GM23338 (cell line): ENCODE data around the gene BCL2. TPM values are rescaled to one million over a fixed set of nuclear protein-coding genes. Genes with fewer than 3 reads are reported as not detected.

Source experiments
- ATAC-seq: fragments of 200-7000 bp; cut with Tn5 transposase; 3 replicates; pipeline ENCODE4 v1.9.1; 2020
- DNase-seq: peaks from one replicate; pipeline ENCODE4 v3.0.0-alpha.2; 2015; ENCODE audit warnings: low spot score
- H2AFZ ChIP-seq: fragments of 200-600 bp; sonication (generic); 2 replicates; pipeline ENCODE4 v1.8.0; 2016; ENCODE audit warnings: antibody characterized with exemption, mild to moderate bottlenecking, moderate library complexity
- H3F3A ChIP-seq: fragments of 200-600 bp; sonication (generic); replicated peaks from 2 replicates; pipeline ENCODE4 v1.8.0; 2017; ENCODE audit warnings: antibody characterized with exemption, mixed run types, low read depth
- H3K27ac ChIP-seq: fragments of 200-600 bp; sonication (generic); 2 replicates; pipeline ENCODE4 v1.6.1; 2016; ENCODE audit warnings: low read depth
- H3K27me3 ChIP-seq: fragments of 200-600 bp; sonication (generic); 2 replicates; pipeline ENCODE4 v1.8.0; 2016; ENCODE audit warnings: mild to moderate bottlenecking, mixed run types, moderate library complexity; ENCODE audit not compliant: insufficient read depth
- H3K36me3 ChIP-seq: fragments of 200-600 bp; sonication (generic); 2 replicates; pipeline ENCODE4 v1.8.0; 2016; ENCODE audit warnings: mild to moderate bottlenecking; ENCODE audit not compliant: insufficient read depth
- H3K4me1 ChIP-seq: fragments of 200-600 bp; sonication (generic); 2 replicates; pipeline ENCODE4 v1.8.0; 2016; ENCODE audit warnings: mild to moderate bottlenecking, moderate library complexity; ENCODE audit not compliant: insufficient read depth
- H3K4me2 ChIP-seq: fragments of 200-600 bp; sonication (generic); 2 replicates; pipeline ENCODE4 v1.7.1; 2017; ENCODE audit warnings: mixed run types
- H3K4me3 ChIP-seq: fragments of 200-600 bp; sonication (generic); 2 replicates; pipeline ENCODE4 v1.6.1; 2016; ENCODE audit warnings: mixed run types
- H3K79me2 ChIP-seq: fragments of 200-600 bp; sonication (generic); replicated peaks from 2 replicates; pipeline ENCODE4 v1.8.0; 2017; ENCODE audit warnings: mild to moderate bottlenecking; ENCODE audit not compliant: insufficient read depth
- H3K9me2 ChIP-seq: fragments of 200-600 bp; sonication (generic); 2 replicates; pipeline ENCODE4 v1.8.0; 2017; ENCODE audit not compliant: insufficient read depth
- H4K20me1 ChIP-seq: fragments of 200-600 bp; sonication (generic); replicated peaks from 2 replicates; pipeline ENCODE4 v1.8.0; 2017; ENCODE audit warnings: mild to moderate bottlenecking; ENCODE audit not compliant: insufficient read depth
- H3K27ac Mint-ChIP-seq: 2 replicates; pipeline ENCODE4 v1.8.0; 2020; ENCODE audit warnings: inconsistent platforms, mild to moderate bottlenecking, moderate library complexity, mixed read lengths
- H3K27me3 Mint-ChIP-seq: 3 replicates; pipeline ENCODE4 v1.8.0; 2022; ENCODE audit warnings: low read depth, mild to moderate bottlenecking, moderate library complexity, mixed read lengths, inconsistent platforms; ENCODE audit not compliant: insufficient read depth, poor library complexity
- H3K36me3 Mint-ChIP-seq: 3 replicates; pipeline ENCODE4 v1.8.0; 2021; ENCODE audit warnings: low read depth, mild to moderate bottlenecking, inconsistent platforms, moderate library complexity, mixed read lengths
- H3K4me1 Mint-ChIP-seq: 3 replicates; pipeline ENCODE4 v1.8.0; 2020; ENCODE audit warnings: mild to moderate bottlenecking, inconsistent platforms, mixed read lengths
- H3K4me3 Mint-ChIP-seq: 3 replicates; pipeline ENCODE4 v1.8.0; 2021; ENCODE audit warnings: moderate library complexity, mild to moderate bottlenecking, inconsistent platforms, mixed read lengths
- H3K9me3 Mint-ChIP-seq: 3 replicates; pipeline ENCODE4 v1.8.0; 2020; ENCODE audit warnings: moderate library complexity, mild to moderate bottlenecking, inconsistent platforms, mixed read lengths
- CREB1 ChIP-seq: fragments of 250-450 bp; sonication (Bioruptor Pico); IDR thresholded peaks from 2 replicates; pipeline ENCODE4 v1.5.0; 2020; ENCODE audit warnings: low read depth, mild to moderate bottlenecking, moderate library complexity
- CTCF ChIP-seq, 2 experiments: fragments of 200-600 bp in 1 of 2; sonication (generic) in 1 of 2; conservative IDR thresholded peaks; 2 replicates each; pipeline versions ENCODE4 v1.5.1 to v1.6.1; 2016 to 2017; ENCODE audit warnings: antibody characterized with exemption in 2 of 2, low read depth in 2 of 2, mild to moderate bottlenecking in 2 of 2, moderate library complexity in 1 of 2
- ETS1 ChIP-seq: IDR thresholded peaks from 2 replicates; pipeline ENCODE4 v1.6.1; 2016; ENCODE audit warnings: antibody characterized with exemption
- EZH2 ChIP-seq: fragments of 200-600 bp; sonication (generic); IDR thresholded peaks from one replicate; pipeline ENCODE4 v1.8.0; 2017; ENCODE audit warnings: antibody characterized with exemption, mild to moderate bottlenecking, low read depth; ENCODE audit not compliant: unreplicated experiment
- EZH2phosphoT487 ChIP-seq: fragments of 200-600 bp; sonication (generic); IDR thresholded peaks from one replicate; pipeline ENCODE4 v1.8.1; 2018; ENCODE audit warnings: antibody characterized with exemption; ENCODE audit not compliant: unreplicated experiment
- JUNB ChIP-seq: IDR thresholded peaks from one replicate; pipeline ENCODE4 v1.6.1; 2016; ENCODE audit warnings: antibody characterized with exemption; ENCODE audit not compliant: unreplicated experiment
- NANOG ChIP-seq: IDR thresholded peaks from 2 replicates; pipeline ENCODE4 v1.6.1; 2016; ENCODE audit warnings: antibody characterized with exemption, borderline replicate concordance
- POLR2AphosphoS5 ChIP-seq: IDR thresholded peaks from 2 replicates; pipeline ENCODE4 v1.6.1; 2016; ENCODE audit warnings: antibody characterized with exemption, low read depth
- REST ChIP-seq: IDR thresholded peaks from one replicate; pipeline ENCODE4 v1.6.1; 2018; ENCODE audit warnings: antibody characterized with exemption; ENCODE audit not compliant: unreplicated experiment
- STAT1 ChIP-seq: IDR thresholded peaks from one replicate; pipeline ENCODE4 v1.6.1; 2016; ENCODE audit warnings: antibody characterized with exemption; ENCODE audit not compliant: unreplicated experiment
- ZNF114 ChIP-seq: fragments of 250-450 bp; sonication (Bioruptor Pico); IDR thresholded peaks from 2 replicates; pipeline ENCODE4 v1.5.0; 2020; ENCODE audit warnings: mild to moderate bottlenecking, moderate library complexity
- ZNF331 ChIP-seq: fragments of 250-450 bp; sonication (Bioruptor Pico); IDR thresholded peaks from 2 replicates; pipeline ENCODE4 v1.5.0; 2020; ENCODE audit warnings: low read depth, mild to moderate bottlenecking, moderate library complexity
- ZNF462 ChIP-seq: fragments of 250-450 bp; sonication (Bioruptor Pico); IDR thresholded peaks from 2 replicates; pipeline ENCODE4 v1.5.0; 2020; ENCODE audit warnings: mild to moderate bottlenecking, moderate library complexity
- polyA plus RNA-seq: library from polyadenylated mRNA; unstranded; fragments of >200 nt; fragmentation: Nextera tagmentation; extraction: Ambion mirVana; gene quantifications from 2 replicates; pipeline ENCODE4 v1.2.1, GENCODE V29; 2016
- total RNA-seq: library from RNA; depleted of rRNA; stranded (reverse); fragments of >200 nt; shearing (Covaris generic); gene quantifications from 2 replicates; pipeline ENCODE4 v1.2.3, GENCODE V29; 2014

Gene BCL2
- total and polyA plus RNA-seq, 2 experiments from 2014 or later: 1.2 to 4.0 TPM

GRCh38 chr18:63253428-63254372 lies 65.9 kb downstream of the BCL2 start:
- H3K4me2 ChIP-seq: no peak overlapping the region
- Mint-ChIP-seq H3K27me3 (no peaks in the 10 kb centered on the region), H3K36me3 (no peaks in the 10 kb centered on the region), H3K4me1 (no peaks in the 10 kb centered on the region), H3K4me3 (no peak overlapping the region), H3K9me3 (peaks cover 3% of the 10 kb centered on the region; the same call in 1 of the 3 replicates), H3K27ac (no peak overlapping the region)
- H3K9me2 ChIP-seq: 0 out of 2 replicates have a peak, but pooled peaks cover 6% of the 10 kb centered on the region
- no peak for TF ChIP-seq ZNF114 (CRISPR knock-in tag)
- TF ChIP-seq JUNB: no peak
- no peak for TF ChIP-seq ZNF331 (CRISPR knock-in tag)
- no peak for TF ChIP-seq ZNF462 (CRISPR knock-in tag)
- TF ChIP-seq NANOG: no peak
- TF ChIP-seq EZH2: no peak
- no peak for TF ChIP-seq CREB1 (CRISPR knock-in tag)
- no peak for TF ChIP-seq REST
- TF ChIP-seq CTCF (conservative IDR thresholded peaks at IDR 0.05; ENCODE audit: low read depth in 2 of 2): no peak
- TF ChIP-seq POLR2AphosphoS5: no peak
- TF ChIP-seq EZH2phosphoT487: no peak
- no peak for TF ChIP-seq ETS1
- no peak for TF ChIP-seq STAT1
- H3K27me3 ChIP-seq: no peaks in the 10 kb centered on the region
- H3K36me3 ChIP-seq: no peaks in the 10 kb centered on the region
- H3K4me3 ChIP-seq: no peak overlapping the region
- H3K79me2 ChIP-seq: no peaks in the 10 kb centered on the region
- H2AFZ ChIP-seq: no peak overlapping the region
- DNase-seq (no peak), ATAC-seq (no peak)
- no peaks in the 10 kb centered on the region for H3F3A ChIP-seq
- no peak overlapping the region for H3K27ac ChIP-seq
- H4K20me1 ChIP-seq: no peaks in the 10 kb centered on the region
- H3K4me1 ChIP-seq: no peaks in the 10 kb centered on the region
